Measurements from ENCODE around the gene ACVR1B. TPM values are rescaled to one million over a fixed set of nuclear protein-coding genes. Genes with fewer than 3 reads are reported as not detected.

The ACVR1B gene
- total RNA-seq, 1 experiment from 2014 or later, result 112 TPM

DNA sequence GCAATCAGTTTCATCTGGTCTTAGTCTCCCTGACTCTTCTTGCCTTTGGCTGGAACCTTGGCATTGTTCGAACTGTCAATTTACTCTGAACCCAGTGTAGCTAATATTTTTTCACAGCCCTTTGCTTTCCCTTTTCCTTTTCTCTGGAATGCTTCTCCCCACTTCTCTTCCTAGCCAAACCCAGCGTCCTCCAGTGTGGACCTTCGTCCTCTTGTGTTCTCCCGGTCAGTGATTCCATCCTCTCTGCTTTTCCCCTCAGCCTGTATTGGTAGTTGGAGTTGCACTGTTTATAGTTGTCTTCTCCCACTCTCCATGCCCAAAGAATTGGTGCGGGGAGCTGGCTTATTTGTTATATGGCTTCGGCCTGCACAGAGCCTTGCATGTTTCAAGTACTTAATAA is 9.4 kb downstream of the ACVR1B start:
- peaks cover 3% of the 10 kb centered on the region for H3K36me3 ChIP-seq (ENCODE audit: control insufficient read depth, insufficient read depth, low read length)
- intact Hi-C loops (cut with micrococcal nuclease; ENCODE audit: unreplicated experiment), result loop anchor here (1.0 kb wide), 1 partner anchor 10 kb away; the partner anchor contains the start of gene ACVR1B
- ChIA-PET CTCF (interaction anchor here (1.7 kb wide), 1 partner anchor 20 kb away, joined by 7 read pairs; no protein-coding TSS in a partner anchor), POLR2A (no interaction called here)
- no TSS peak for BruUV-seq (replicated peaks)
- no peaks in the 10 kb centered on the region for H3K9me3 ChIP-seq
- H3K36me3 Mint-ChIP-seq (ENCODE audit: insufficient read depth, unreplicated experiment), result peaks cover 68% of the 10 kb centered on the region
- TF ChIP-seq, protein P1, sequence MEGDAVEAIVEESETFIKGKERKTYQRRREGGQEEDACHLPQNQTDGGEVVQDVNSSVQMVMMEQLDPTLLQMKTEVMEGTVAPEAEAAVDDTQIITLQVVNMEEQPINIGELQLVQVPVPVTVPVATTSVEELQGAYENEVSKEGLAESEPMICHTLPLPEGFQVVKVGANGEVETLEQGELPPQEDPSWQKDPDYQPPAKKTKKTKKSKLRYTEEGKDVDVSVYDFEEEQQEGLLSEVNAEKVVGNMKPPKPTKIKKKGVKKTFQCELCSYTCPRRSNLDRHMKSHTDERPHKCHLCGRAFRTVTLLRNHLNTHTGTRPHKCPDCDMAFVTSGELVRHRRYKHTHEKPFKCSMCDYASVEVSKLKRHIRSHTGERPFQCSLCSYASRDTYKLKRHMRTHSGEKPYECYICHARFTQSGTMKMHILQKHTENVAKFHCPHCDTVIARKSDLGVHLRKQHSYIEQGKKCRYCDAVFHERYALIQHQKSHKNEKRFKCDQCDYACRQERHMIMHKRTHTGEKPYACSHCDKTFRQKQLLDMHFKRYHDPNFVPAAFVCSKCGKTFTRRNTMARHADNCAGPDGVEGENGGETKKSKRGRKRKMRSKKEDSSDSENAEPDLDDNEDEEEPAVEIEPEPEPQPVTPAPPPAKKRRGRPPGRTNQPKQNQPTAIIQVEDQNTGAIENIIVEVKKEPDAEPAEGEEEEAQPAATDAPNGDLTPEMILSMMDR (IDR thresholded peaks at IDR 0.05; ENCODE audit: insufficient read depth in 1 of 2, low read depth in 1 of 2, low read length in 1 of 2, severe bottlenecking in 1 of 2, unreplicated experiment in 1 of 2), result no peak
- peaks cover 9% of the 10 kb centered on the region for H3K9me3 Mint-ChIP-seq (ENCODE audit: unreplicated experiment)
- H3K4me3 ChIP-seq (ENCODE audit: low read depth, low read length), result no peak overlapping the region
- no peak for DNase-seq
- H3K27ac Mint-ChIP-seq (ENCODE audit: unreplicated experiment), result peak overlapping the region; percentile 56
- H3K27me3 Mint-ChIP-seq (ENCODE audit: insufficient read depth, unreplicated experiment), result no peaks in the 10 kb centered on the region
- H3K4me1 ChIP-seq, result peaks cover 70% of the 10 kb centered on the region
- no peaks in the 10 kb centered on the region for H3K27me3 ChIP-seq (replicated peaks; ENCODE audit: control insufficient read depth, insufficient read depth, low read length)
- peak overlapping the region; percentile 34 for H3K4me3 Mint-ChIP-seq (ENCODE audit: unreplicated experiment)
- H3K4me1 Mint-ChIP-seq (ENCODE audit: low read depth, unreplicated experiment), result peaks cover 49% of the 10 kb centered on the region

DNA sequence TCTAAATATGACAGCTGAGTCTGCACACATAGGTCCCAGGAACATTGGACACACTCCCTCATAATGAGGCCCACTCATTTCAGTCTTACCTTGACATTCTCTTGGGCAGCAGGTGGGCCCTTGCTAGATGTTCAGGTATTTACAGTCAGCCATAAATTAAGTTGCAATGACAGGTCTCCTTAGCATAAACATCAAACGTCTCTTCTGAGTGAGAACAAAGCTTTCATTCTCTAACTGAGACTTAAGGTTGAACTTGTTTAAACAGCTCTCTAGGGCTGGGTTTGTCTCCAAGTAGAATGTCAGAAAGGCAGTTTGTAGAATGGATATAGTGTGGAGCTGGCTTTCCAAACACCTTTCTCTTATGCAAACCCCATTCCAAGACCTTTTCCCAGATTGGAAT is 10.3 kb downstream of the ACVR1B start:
- no peaks in the 10 kb centered on the region for H3K27me3 Mint-ChIP-seq (ENCODE audit: insufficient read depth, unreplicated experiment)
- peak overlapping the region; percentile 56 for H3K27ac Mint-ChIP-seq (ENCODE audit: unreplicated experiment)
- H3K9me3 Mint-ChIP-seq (ENCODE audit: unreplicated experiment), result peaks cover 11% of the 10 kb centered on the region
- H3K4me1 ChIP-seq, result peaks cover 64% of the 10 kb centered on the region
- ChIA-PET CTCF (interaction anchor here (0.6 to 1.7 kb wide), 13 partner anchors 10 to 148 kb away, joined by 3 to 26 read pairs (median 4); no protein-coding TSS in a partner anchor), POLR2A (interaction anchor here (0.5 to 1.9 kb wide), 6 partner anchors 10 to 1218 kb away, joined by 3 to 27 read pairs (median 6); partner anchors contain the start of genes ACVR1B, ATG101 and ZNF740)
- peaks cover 68% of the 10 kb centered on the region for H3K36me3 Mint-ChIP-seq (ENCODE audit: insufficient read depth, unreplicated experiment)
- no peaks in the 10 kb centered on the region for H3K27me3 ChIP-seq (replicated peaks; ENCODE audit: control insufficient read depth, insufficient read depth, low read length)
- H3K4me1 Mint-ChIP-seq (ENCODE audit: low read depth, unreplicated experiment), result peaks cover 47% of the 10 kb centered on the region
- TF ChIP-seq, protein P1 (IDR thresholded peaks at IDR 0.05; ENCODE audit: insufficient read depth in 1 of 2, low read depth in 1 of 2, low read length in 1 of 2, severe bottlenecking in 1 of 2, unreplicated experiment in 1 of 2), result no peak
- H3K4me3 ChIP-seq (ENCODE audit: low read depth, low read length), result no peak overlapping the region
- no TSS peak for BruUV-seq (replicated peaks)
- intact Hi-C loops (cut with micrococcal nuclease; ENCODE audit: unreplicated experiment), result loop anchor here (1.0 kb wide), 2 partner anchors 11 to 15 kb away; partner anchors contain the start of gene ACVR1B
- no peaks in the 10 kb centered on the region for H3K9me3 ChIP-seq
- peak; percentile 87 to 90 for DNase-seq
- H3K4me3 Mint-ChIP-seq (ENCODE audit: unreplicated experiment), result peak overlapping the region; percentile 34
- H3K36me3 ChIP-seq (ENCODE audit: control insufficient read depth, insufficient read depth, low read length), result peaks cover 5% of the 10 kb centered on the region

DNA sequence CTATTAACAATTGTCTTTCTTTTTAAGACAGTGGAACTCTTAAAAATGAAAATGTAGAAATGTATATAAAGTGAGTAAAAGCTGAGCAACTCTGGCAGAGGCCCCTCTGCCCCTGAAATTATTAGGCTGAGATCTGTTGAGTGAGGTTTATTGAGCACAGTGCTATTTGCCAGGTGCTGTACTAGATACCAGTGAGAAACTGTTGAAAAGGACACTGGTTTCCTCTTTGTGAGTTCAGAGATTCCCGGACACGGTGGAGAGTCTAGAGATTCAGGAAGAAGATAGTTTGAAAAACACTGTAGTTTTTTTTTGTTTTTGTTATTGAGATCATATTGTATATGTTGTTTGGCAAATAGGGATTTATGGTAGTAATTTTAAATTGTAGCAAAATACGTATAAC is 11.2 kb downstream of the ACVR1B start:
- ChIA-PET POLR2A (interaction anchor here (1.9 kb wide), 1 partner anchor 15 kb away, joined by 27 read pairs; no protein-coding TSS in a partner anchor), CTCF (interaction anchor here (0.7 to 1.7 kb wide), 6 partner anchors 9 to 139 kb away, joined by 3 to 26 read pairs (median 5); no protein-coding TSS in a partner anchor)
- TF ChIP-seq, protein P1 (IDR thresholded peaks at IDR 0.05; ENCODE audit: insufficient read depth in 1 of 2, low read depth in 1 of 2, low read length in 1 of 2, severe bottlenecking in 1 of 2, unreplicated experiment in 1 of 2), result no peak
- Histone ChIP-seq H3K4me3 (ENCODE audit: low read depth, low read length) (no peak overlapping the region), H3K36me3 (ENCODE audit: control insufficient read depth, insufficient read depth, low read length) (peaks cover 5% of the 10 kb centered on the region), H3K4me1 (peaks cover 61% of the 10 kb centered on the region), H3K27me3 (replicated peaks; ENCODE audit: control insufficient read depth, insufficient read depth, low read length) (no peaks in the 10 kb centered on the region), H3K9me3 (no peaks in the 10 kb centered on the region)
- no peak for DNase-seq
- BruUV-seq (replicated peaks), result no TSS peak
- no peaks in the 10 kb centered on the region for H3K27me3 Mint-ChIP-seq (ENCODE audit: insufficient read depth, unreplicated experiment)
- H3K36me3 Mint-ChIP-seq (ENCODE audit: insufficient read depth, unreplicated experiment), result peaks cover 64% of the 10 kb centered on the region
- intact Hi-C loops (cut with micrococcal nuclease; ENCODE audit: unreplicated experiment), result loop anchor here (1.0 kb wide), 1 partner anchor 15 kb away; no protein-coding TSS in a partner anchor
- H3K9me3 Mint-ChIP-seq (ENCODE audit: unreplicated experiment), result peaks cover 11% of the 10 kb centered on the region
- peaks cover 47% of the 10 kb centered on the region for H3K4me1 Mint-ChIP-seq (ENCODE audit: low read depth, unreplicated experiment)
- H3K4me3 Mint-ChIP-seq (ENCODE audit: unreplicated experiment), result peak overlapping the region; percentile 23
- H3K27ac Mint-ChIP-seq (ENCODE audit: unreplicated experiment), result peak overlapping the region; percentile 56

All from Caco-2 (cell line).